ENCODE results near the gene DNMT3B. TPM values are rescaled to one million over a fixed set of nuclear protein-coding genes. Genes with fewer than 3 reads are reported as not detected.

The DNMT3B gene
- total RNA-seq, 1 experiment from 2014 or later = 3.5 TPM

DNA sequence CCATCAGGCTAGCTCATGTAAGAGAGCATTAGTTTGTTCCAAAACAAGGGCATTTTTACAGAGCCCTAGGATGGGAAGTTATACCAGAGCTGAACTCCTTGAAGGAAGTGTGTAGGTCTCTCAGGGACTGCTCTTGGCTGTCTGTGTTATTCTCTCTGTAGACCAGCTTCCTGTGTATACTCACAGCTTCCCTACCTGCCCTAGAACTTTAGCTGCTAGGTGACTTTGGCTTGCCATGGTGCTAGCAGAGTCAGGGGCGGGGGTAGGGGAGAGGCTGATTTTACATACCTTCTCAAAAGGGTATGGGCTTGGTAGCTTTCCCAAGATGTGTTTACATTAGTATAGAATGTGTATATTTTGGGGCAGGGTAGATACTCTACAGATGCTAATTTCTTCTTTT lies 75.0 kb downstream of the DNMT3B start:
- Histone ChIP-seq H3K27me3 (ENCODE audit: control insufficient read depth, insufficient read depth, low read length) (no peaks in the 10 kb centered on the region), H3K4me3 (ENCODE audit: low read depth in 2 of 2, low read length in 2 of 2) (no peak overlapping the region), H3K27ac (ENCODE audit: low read length) (no peak overlapping the region), H3K4me1 (ENCODE audit: control insufficient read depth, insufficient read depth, low read length) (no peaks in the 10 kb centered on the region), H3K9me3 (ENCODE audit: control insufficient read depth, insufficient read depth, low read depth, low read length) (no peaks in the 10 kb centered on the region), H3K36me3 (ENCODE audit: control insufficient read depth, insufficient read depth, low read length) (peaks cover 46% of the 10 kb centered on the region)
- POLR2A ChIA-PET = interaction anchor here (0.5 to 0.6 kb wide), 3 partner anchors 18 to 53 kb away, joined by 4 to 5 read pairs (median 4); partner anchors contain the start of gene MAPRE1
- DNase-seq (ENCODE audit: low read depth, low spot score) (no peak), ATAC-seq (no peak)
- TF ChIP-seq, protein P1, sequence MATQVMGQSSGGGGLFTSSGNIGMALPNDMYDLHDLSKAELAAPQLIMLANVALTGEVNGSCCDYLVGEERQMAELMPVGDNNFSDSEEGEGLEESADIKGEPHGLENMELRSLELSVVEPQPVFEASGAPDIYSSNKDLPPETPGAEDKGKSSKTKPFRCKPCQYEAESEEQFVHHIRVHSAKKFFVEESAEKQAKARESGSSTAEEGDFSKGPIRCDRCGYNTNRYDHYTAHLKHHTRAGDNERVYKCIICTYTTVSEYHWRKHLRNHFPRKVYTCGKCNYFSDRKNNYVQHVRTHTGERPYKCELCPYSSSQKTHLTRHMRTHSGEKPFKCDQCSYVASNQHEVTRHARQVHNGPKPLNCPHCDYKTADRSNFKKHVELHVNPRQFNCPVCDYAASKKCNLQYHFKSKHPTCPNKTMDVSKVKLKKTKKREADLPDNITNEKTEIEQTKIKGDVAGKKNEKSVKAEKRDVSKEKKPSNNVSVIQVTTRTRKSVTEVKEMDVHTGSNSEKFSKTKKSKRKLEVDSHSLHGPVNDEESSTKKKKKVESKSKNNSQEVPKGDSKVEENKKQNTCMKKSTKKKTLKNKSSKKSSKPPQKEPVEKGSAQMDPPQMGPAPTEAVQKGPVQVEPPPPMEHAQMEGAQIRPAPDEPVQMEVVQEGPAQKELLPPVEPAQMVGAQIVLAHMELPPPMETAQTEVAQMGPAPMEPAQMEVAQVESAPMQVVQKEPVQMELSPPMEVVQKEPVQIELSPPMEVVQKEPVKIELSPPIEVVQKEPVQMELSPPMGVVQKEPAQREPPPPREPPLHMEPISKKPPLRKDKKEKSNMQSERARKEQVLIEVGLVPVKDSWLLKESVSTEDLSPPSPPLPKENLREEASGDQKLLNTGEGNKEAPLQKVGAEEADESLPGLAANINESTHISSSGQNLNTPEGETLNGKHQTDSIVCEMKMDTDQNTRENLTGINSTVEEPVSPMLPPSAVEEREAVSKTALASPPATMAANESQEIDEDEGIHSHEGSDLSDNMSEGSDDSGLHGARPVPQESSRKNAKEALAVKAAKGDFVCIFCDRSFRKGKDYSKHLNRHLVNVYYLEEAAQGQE (IDR thresholded peaks at IDR 0.05; ENCODE audit: insufficient read depth in 1 of 2, low read depth in 2 of 2, low read length in 1 of 2) = no peak
- in situ Hi-C loops (cut with HindIII; ENCODE audit: low pct_unique_long_range_greater_than_20kb, low sequenced_read_pairs) = no loop called here
- intact Hi-C loops (cut with micrococcal nuclease; ENCODE audit: unreplicated experiment) = no loop called here
- CTCF ChIA-PET = no interaction called here
- no TSS peak for BruUV-seq (replicated peaks)

DNA sequence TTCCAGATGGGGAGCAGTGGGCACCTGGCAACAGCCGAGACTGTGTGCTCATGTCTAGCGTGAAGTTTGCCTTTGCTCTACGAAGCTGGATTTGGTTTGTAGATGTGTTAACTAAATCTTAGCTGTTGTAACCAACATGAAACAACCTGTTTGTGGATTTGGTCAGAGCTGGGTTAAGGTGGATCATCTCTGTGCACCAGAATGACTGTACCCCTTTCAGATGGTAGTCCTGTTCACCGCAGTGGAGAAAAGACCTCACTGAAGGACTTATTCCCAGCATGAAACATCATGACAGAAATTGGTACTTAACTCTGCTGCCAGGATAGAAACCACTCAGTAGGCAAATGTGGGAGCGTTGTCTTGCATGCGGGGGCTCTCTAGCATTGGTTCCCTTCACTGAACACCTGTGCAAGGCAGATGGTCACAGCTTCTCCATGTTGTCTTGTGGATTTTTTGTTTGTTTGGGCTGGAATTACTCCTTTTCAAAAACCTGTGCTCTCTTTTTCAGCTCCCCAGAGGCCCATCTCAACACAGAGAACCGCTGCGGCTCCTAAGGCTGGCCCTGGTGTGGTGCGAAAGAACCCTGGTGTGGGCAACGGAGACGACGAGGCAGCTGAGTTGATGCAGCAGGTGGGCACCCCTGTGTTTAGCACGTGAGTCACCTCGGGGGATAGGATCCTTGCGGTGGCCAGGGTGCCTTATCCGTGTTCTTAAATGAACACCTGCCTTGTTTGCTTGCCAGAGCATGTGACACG lies 77.2 kb downstream of the DNMT3B start:
- POLR2A ChIA-PET = no interaction called here

DNA sequence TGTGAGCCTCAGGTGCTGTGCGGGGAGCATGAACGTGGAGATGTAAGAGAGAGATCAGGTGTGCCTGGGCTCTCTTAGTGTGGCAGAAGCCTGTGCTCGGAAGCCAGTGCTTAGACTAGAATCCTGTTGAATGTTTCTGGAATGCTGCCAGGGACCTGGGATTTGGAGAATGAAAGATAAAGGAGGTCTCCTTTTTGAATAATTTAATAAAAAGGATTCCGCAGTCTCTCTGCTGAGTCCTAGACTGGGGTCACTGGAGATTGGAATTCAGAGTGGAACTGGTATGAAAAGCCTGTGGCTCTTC lies 77.7 kb downstream of the DNMT3B start:
- ChIA-PET POLR2A (no interaction called here), CTCF (no interaction called here)
- no peak for ATAC-seq
- H3K4me1 ChIP-seq (ENCODE audit: control insufficient read depth, insufficient read depth, low read length) = no peaks in the 10 kb centered on the region
- in situ Hi-C loops (cut with HindIII; ENCODE audit: low pct_unique_long_range_greater_than_20kb, low sequenced_read_pairs) = no loop called here
- H3K27me3 ChIP-seq (ENCODE audit: control insufficient read depth, insufficient read depth, low read length) = no peaks in the 10 kb centered on the region
- intact Hi-C loops (cut with micrococcal nuclease; ENCODE audit: unreplicated experiment) = no loop called here
- no peak overlapping the region for H3K27ac ChIP-seq (ENCODE audit: low read length)
- TF ChIP-seq, protein P2, sequence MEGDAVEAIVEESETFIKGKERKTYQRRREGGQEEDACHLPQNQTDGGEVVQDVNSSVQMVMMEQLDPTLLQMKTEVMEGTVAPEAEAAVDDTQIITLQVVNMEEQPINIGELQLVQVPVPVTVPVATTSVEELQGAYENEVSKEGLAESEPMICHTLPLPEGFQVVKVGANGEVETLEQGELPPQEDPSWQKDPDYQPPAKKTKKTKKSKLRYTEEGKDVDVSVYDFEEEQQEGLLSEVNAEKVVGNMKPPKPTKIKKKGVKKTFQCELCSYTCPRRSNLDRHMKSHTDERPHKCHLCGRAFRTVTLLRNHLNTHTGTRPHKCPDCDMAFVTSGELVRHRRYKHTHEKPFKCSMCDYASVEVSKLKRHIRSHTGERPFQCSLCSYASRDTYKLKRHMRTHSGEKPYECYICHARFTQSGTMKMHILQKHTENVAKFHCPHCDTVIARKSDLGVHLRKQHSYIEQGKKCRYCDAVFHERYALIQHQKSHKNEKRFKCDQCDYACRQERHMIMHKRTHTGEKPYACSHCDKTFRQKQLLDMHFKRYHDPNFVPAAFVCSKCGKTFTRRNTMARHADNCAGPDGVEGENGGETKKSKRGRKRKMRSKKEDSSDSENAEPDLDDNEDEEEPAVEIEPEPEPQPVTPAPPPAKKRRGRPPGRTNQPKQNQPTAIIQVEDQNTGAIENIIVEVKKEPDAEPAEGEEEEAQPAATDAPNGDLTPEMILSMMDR (IDR thresholded peaks at IDR 0.05) = no peak
- TF ChIP-seq TCF7L2 (IDR thresholded peaks at IDR 0.05; ENCODE audit: low read depth, low read length) (no peak), POLR2AphosphoS5 (IDR thresholded peaks at IDR 0.05; ENCODE audit: low read depth, low read length) (no peak), SIN3A (IDR thresholded peaks at IDR 0.05; ENCODE audit: borderline replicate concordance, insufficient read depth, low read depth, low read length) (no peak)
- TF ChIP-seq, protein P1 (IDR thresholded peaks at IDR 0.05; ENCODE audit: insufficient read depth in 1 of 2, low read depth in 2 of 2, low read length in 1 of 2) = no peak
- DNase-seq (ENCODE audit: low read depth, low spot score) = no peak
- H3K9me3 ChIP-seq (ENCODE audit: control insufficient read depth, insufficient read depth, low read depth, low read length) = no peaks in the 10 kb centered on the region
- H3K36me3 ChIP-seq (ENCODE audit: control insufficient read depth, insufficient read depth, low read length) = peaks cover 34% of the 10 kb centered on the region
- H3K4me3 ChIP-seq (ENCODE audit: low read depth in 2 of 2, low read length in 2 of 2) = no peak overlapping the region
- BruUV-seq (replicated peaks) = no TSS peak

More for the DNA sequence above, 77.2 kb downstream of the DNMT3B start:
- no peak overlapping the region for H3K4me3 ChIP-seq (ENCODE audit: low read depth in 2 of 2, low read length in 2 of 2)
- H3K9me3 ChIP-seq (ENCODE audit: control insufficient read depth, insufficient read depth, low read depth, low read length) = no peaks in the 10 kb centered on the region
- in situ Hi-C loops (cut with HindIII; ENCODE audit: low pct_unique_long_range_greater_than_20kb, low sequenced_read_pairs) (no loop called here), intact Hi-C loops (cut with micrococcal nuclease; ENCODE audit: unreplicated experiment) (no loop called here)
- CTCF ChIA-PET = interaction anchor here (0.7 kb wide), 1 partner anchor 332 kb away, joined by 4 read pairs; no protein-coding TSS in a partner anchor
- ATAC-seq (no peak), DNase-seq (ENCODE audit: low read depth, low spot score) (no peak)
- no peaks in the 10 kb centered on the region for H3K27me3 ChIP-seq (ENCODE audit: control insufficient read depth, insufficient read depth, low read length)
- TF ChIP-seq TCF7L2 (IDR thresholded peaks at IDR 0.05; ENCODE audit: low read depth, low read length) (no peak), SIN3A (IDR thresholded peaks at IDR 0.05; ENCODE audit: borderline replicate concordance, insufficient read depth, low read depth, low read length) (no peak), POLR2AphosphoS5 (IDR thresholded peaks at IDR 0.05; ENCODE audit: low read depth, low read length) (no peak)
- TF ChIP-seq, protein P2 (IDR thresholded peaks at IDR 0.05) = no peak
- peaks cover 38% of the 10 kb centered on the region for H3K36me3 ChIP-seq (ENCODE audit: control insufficient read depth, insufficient read depth, low read length)
- no peak overlapping the region for H3K27ac ChIP-seq (ENCODE audit: low read length)
- no peaks in the 10 kb centered on the region for H3K4me1 ChIP-seq (ENCODE audit: control insufficient read depth, insufficient read depth, low read length)
- no TSS peak for BruUV-seq (replicated peaks)
